ENCODE data around the gene CBL. TPM values are rescaled to one million over a fixed set of nuclear protein-coding genes. Genes with fewer than 3 reads are reported as not detected.
A peak's percentile ranks its signal among the peaks of the same experiment; 100 is the strongest.

The CBL gene
- total RNA-seq, 4 donors from 2014 or later = 10.0 to 39.9 (median 13.0) TPM

DNA sequence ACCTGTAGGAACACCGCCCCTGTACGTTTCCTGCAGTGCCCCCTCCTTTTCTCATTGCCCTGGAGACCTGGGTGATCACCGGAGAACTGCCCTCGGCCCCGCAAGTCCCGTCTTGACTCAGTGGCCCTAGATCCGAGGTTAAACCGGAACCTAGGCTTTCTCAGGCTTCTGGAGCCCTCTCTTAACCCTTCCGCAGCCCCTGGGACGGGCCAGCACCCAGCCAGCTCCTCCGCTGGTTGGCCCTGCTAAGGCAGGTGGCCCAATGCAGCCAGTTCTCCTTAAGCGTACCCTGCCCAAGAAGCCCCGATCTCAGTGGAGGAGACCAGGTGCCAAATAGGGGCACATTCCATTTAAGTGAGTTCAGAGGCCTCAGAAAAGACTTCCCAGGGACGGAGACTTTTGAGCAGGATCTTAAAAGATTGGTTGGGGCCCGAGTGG lies 36.8 kb upstream of the CBL start:
- Histone ChIP-seq H3K27ac (peak overlapping the region; percentile 95 to 96), H3K4me3 (peak overlapping the region; percentile 68 to 74), H3K9me3 (no peaks in the 10 kb centered on the region), H3K27me3 (no peaks in the 10 kb centered on the region), H3K36me3 (no peaks in the 10 kb centered on the region), H3K4me1 (no peaks in the 10 kb centered on the region)
- TF ChIP-seq, protein P1, sequence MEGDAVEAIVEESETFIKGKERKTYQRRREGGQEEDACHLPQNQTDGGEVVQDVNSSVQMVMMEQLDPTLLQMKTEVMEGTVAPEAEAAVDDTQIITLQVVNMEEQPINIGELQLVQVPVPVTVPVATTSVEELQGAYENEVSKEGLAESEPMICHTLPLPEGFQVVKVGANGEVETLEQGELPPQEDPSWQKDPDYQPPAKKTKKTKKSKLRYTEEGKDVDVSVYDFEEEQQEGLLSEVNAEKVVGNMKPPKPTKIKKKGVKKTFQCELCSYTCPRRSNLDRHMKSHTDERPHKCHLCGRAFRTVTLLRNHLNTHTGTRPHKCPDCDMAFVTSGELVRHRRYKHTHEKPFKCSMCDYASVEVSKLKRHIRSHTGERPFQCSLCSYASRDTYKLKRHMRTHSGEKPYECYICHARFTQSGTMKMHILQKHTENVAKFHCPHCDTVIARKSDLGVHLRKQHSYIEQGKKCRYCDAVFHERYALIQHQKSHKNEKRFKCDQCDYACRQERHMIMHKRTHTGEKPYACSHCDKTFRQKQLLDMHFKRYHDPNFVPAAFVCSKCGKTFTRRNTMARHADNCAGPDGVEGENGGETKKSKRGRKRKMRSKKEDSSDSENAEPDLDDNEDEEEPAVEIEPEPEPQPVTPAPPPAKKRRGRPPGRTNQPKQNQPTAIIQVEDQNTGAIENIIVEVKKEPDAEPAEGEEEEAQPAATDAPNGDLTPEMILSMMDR (IDR thresholded peaks at IDR 0.05) = no peak
- TF ChIP-seq POLR2A (IDR thresholded peaks at IDR 0.05) = peak in 1 of 2 donors; percentile 27
- intact Hi-C loops (cut with DNase I; ENCODE audit: low total_unique reads) = no loop called here
- peak; percentile 60 to 66 for DNase-seq

DNA sequence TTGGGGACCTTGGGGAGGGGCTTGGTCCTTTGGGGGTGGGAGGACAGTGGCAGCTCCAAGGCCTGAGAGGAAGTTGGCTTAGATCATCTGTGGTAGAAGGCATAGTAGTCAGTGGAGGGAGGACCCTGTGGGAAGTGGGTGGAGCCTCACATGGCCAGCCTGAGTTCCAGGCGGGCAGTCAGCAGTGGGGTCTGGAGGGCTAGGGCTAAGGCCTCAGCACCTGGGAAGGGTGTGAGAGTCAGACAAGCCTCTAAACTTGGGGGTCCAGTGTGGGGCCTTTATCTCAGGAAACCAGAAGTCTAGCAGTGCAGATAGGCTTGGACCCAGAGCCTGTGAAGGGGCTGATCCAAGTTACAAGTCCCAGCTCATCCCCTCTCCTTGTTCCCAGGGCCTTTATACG lies 33.6 kb upstream of the CBL start:
- Histone ChIP-seq H3K36me3 (no peaks in the 10 kb centered on the region), H3K4me3 (no peak overlapping the region), H3K9me3 (no peaks in the 10 kb centered on the region), H3K27me3 (no peaks in the 10 kb centered on the region), H3K4me1 (no peaks in the 10 kb centered on the region), H3K27ac (no peak overlapping the region)
- TF ChIP-seq, protein P1 (IDR thresholded peaks at IDR 0.05) = no peak
- TF ChIP-seq POLR2A (IDR thresholded peaks at IDR 0.05) = no peak
- DNase-seq = no peak
- intact Hi-C loops (cut with DNase I; ENCODE audit: low total_unique reads) = no loop called here

DNA sequence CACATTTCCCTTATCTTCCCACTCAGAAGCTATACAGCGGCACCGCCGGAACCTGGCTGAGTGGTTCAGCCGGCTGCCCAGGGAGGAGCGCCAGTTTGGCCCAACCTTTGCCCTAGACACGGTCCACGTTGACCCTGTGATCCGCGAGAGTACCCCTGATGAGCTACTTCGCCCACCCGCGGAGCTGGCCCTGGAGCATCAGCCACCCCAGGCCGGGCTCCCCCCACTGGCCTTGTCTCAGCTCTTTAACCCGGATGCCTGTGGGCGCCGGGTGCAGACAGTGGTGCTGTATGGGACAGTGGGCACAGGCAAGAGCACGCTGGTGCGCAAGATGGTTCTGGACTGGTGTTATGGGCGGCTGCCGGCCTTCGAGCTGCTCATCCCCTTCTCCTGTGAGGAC lies 32.7 kb upstream of the CBL start:
- Histone ChIP-seq H3K27ac (no peak overlapping the region), H3K4me1 (no peaks in the 10 kb centered on the region), H3K27me3 (no peaks in the 10 kb centered on the region), H3K9me3 (no peaks in the 10 kb centered on the region), H3K4me3 (no peak overlapping the region), H3K36me3 (no peaks in the 10 kb centered on the region)
- TF ChIP-seq, protein P1 (IDR thresholded peaks at IDR 0.05) = no peak
- no peak for TF ChIP-seq POLR2A (IDR thresholded peaks at IDR 0.05)
- no peak for DNase-seq
- intact Hi-C loops (cut with DNase I; ENCODE audit: low total_unique reads) = no loop called here

DNA sequence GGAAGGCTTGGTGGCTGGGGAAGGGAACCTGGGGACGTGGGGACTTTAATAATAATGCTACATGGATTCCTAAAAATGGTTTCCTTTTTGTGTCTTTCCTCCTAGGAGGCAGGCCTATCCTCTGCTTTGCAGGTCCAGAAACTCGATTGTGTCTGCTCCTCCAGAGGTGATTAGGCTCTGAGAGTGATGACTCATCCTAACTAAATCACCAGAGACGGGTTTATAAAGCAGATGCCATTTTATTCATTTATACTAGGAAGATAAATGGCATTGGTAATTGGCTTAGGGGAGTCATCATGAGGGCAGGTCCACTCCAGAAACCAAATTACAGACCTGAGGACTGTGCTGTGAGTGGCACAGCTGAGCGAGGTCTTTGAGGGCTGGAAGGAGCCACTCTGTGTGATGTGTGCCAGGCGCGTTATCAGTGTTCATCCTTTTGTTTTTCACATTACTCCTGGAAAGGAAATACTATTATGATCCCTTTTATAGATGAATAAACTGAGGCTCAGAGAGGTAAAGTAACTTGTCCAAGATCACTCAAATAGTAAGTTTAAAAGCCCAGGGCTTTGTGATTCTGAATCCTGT lies 30.6 kb upstream of the CBL start:
- Histone ChIP-seq H3K27ac (no peak overlapping the region), H3K4me3 (no peak overlapping the region), H3K27me3 (no peaks in the 10 kb centered on the region), H3K4me1 (no peaks in the 10 kb centered on the region), H3K9me3 (no peaks in the 10 kb centered on the region), H3K36me3 (no peaks in the 10 kb centered on the region)
- DNase-seq = no peak
- intact Hi-C loops (cut with DNase I; ENCODE audit: low total_unique reads) = no loop called here
- TF ChIP-seq, protein P1 (IDR thresholded peaks at IDR 0.05) = no peak
- TF ChIP-seq POLR2A (IDR thresholded peaks at IDR 0.05) = no peak

DNA sequence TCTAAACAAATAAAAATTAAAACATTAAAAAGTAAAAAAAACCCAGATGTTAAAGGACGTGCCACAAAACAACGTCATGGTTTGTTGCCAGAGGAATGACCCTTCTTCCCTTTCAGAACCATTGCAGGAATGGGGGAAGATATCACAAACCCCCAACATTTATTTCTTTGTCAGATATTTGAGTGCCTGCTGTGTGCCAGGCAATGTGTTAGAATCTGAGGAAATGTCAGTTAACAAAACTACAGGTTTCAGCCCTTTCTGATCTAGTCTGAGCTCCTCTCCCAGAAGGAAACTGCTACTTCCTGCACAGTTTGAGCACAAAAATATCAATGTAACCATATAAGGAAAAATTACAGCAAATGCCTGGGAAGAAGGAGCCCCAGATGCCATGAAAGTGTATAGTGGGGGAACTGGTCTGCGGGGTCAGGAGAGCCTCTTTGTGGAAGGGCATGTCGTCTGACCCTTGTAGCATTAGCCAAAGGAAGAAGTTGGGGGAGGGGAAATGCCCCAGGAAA lies 27.9 kb upstream of the CBL start:
- intact Hi-C loops (cut with DNase I; ENCODE audit: low total_unique reads) = no loop called here

More for the DNA sequence above, 27.9 kb upstream of the CBL start:
- TF ChIP-seq, protein P1 (IDR thresholded peaks at IDR 0.05) = no peak
- no peak for TF ChIP-seq POLR2A (IDR thresholded peaks at IDR 0.05)
- H3K9me3 ChIP-seq = no peaks in the 10 kb centered on the region
- no peaks in the 10 kb centered on the region for H3K4me1 ChIP-seq
- H3K27ac ChIP-seq = no peak overlapping the region
- no peaks in the 10 kb centered on the region for H3K36me3 ChIP-seq
- no peaks in the 10 kb centered on the region for H3K27me3 ChIP-seq
- no peak for DNase-seq
- no peak overlapping the region for H3K4me3 ChIP-seq
